WTC11 (cell line): ENCODE measurements around the gene FBXO45. TPM values are rescaled to one million over a fixed set of nuclear protein-coding genes. Genes with fewer than 3 reads are reported as not detected.
A peak's percentile ranks its signal among the peaks of the same experiment; 100 is the strongest.

Experiments
- ATAC-seq: fragments of 200-7000 bp; cut with Tn5 transposase; 2 replicates; pipeline ENCODE4 v1.10.0; 2021; ENCODE audit warnings: mild to moderate bottlenecking, moderate library complexity
- CTCF ChIA-PET: fragments of 300-600 bp; sonication (Branson Sonifier 250); formaldehyde crosslinking; loops from one replicate; lab custom pipeline; 2021; ENCODE audit warnings: antibody characterized with exemption; lab: Charles Lee
- POLR2A ChIA-PET: fragments of 350-600 bp; sonication (Branson Sonifier 250); formaldehyde crosslinking; loops from one replicate; lab custom pipeline; 2021; ENCODE audit warnings: antibody characterized with exemption; lab: Charles Lee
- DNase-seq: peaks from one replicate; pipeline ENCODE4 v3.0.0; 2021; ENCODE audit warnings: low spot score
- H3K27ac Mint-ChIP-seq: 2 replicates; pipeline ENCODE4 v1.8.0; 2021; ENCODE audit warnings: mixed read lengths
- H3K27me3 Mint-ChIP-seq: 2 replicates; pipeline ENCODE4 v1.8.0; 2021; ENCODE audit warnings: low read depth, mild to moderate bottlenecking, moderate library complexity, mixed read lengths
- H3K36me3 Mint-ChIP-seq: 2 replicates; pipeline ENCODE4 v1.8.0; 2021; ENCODE audit warnings: mixed read lengths
- H3K4me1 Mint-ChIP-seq: 2 replicates; pipeline ENCODE4 v1.8.0; 2022; ENCODE audit warnings: mixed read lengths
- H3K4me3 Mint-ChIP-seq: 2 replicates; pipeline ENCODE4 v1.8.0; 2021; ENCODE audit warnings: mild to moderate bottlenecking, moderate library complexity, mixed read lengths
- H3K9me3 Mint-ChIP-seq: 2 replicates; pipeline ENCODE4 v1.8.0; 2021; ENCODE audit warnings: mixed read lengths
- ATF3 ChIP-seq: sonication (generic); formaldehyde crosslinking; conservative IDR thresholded peaks from 2 replicates; pipeline ENCODE4 v1.8.1; 2022; ENCODE audit warnings: mild to moderate bottlenecking, missing genetic modification reagents
- E2F4 ChIP-seq: sonication (generic); formaldehyde crosslinking; IDR thresholded peaks from 2 replicates; pipeline ENCODE4 v1.8.1; 2022; ENCODE audit warnings: low read depth, mild to moderate bottlenecking, moderate library complexity, missing genetic modification reagents, borderline replicate concordance
- E2F5 ChIP-seq: sonication (generic); formaldehyde crosslinking; IDR thresholded peaks from 2 replicates; pipeline ENCODE4 v1.8.1; 2022; ENCODE audit warnings: mild to moderate bottlenecking, moderate library complexity, missing genetic modification reagents
- FOXK1 ChIP-seq: sonication (generic); formaldehyde crosslinking; IDR thresholded peaks from 2 replicates; pipeline ENCODE4 v1.8.0; 2022; ENCODE audit warnings: mild to moderate bottlenecking, moderate library complexity, missing genetic modification reagents
- FOXP1 ChIP-seq: sonication (generic); formaldehyde crosslinking; IDR thresholded peaks from 2 replicates; pipeline ENCODE4 v1.8.0; 2022; ENCODE audit warnings: missing genetic modification reagents, mild to moderate bottlenecking, moderate library complexity, borderline replicate concordance
- FOXP4 ChIP-seq: sonication (generic); formaldehyde crosslinking; IDR thresholded peaks from 2 replicates; pipeline ENCODE4 v1.8.0; 2022; ENCODE audit warnings: mild to moderate bottlenecking, missing genetic modification reagents
- GABPB1 ChIP-seq: sonication (generic); formaldehyde crosslinking; IDR thresholded peaks from 2 replicates; pipeline ENCODE4 v1.8.1; 2023; ENCODE audit warnings: mild to moderate bottlenecking, missing genetic modification reagents
- IRF2 ChIP-seq: sonication (generic); formaldehyde crosslinking; IDR thresholded peaks from 2 replicates; pipeline ENCODE4 v1.8.0; 2022; ENCODE audit warnings: low read depth, missing genetic modification reagents, borderline replicate concordance
- NR1H2 ChIP-seq: sonication (generic); formaldehyde crosslinking; IDR thresholded peaks from 2 replicates; pipeline ENCODE4 v1.9.0; 2021; ENCODE audit warnings: mild to moderate bottlenecking, moderate library complexity, missing genetic modification reagents
- NR2C2 ChIP-seq: sonication (generic); formaldehyde crosslinking; IDR thresholded peaks from 2 replicates; pipeline ENCODE4 v1.8.0; 2022; ENCODE audit warnings: mild to moderate bottlenecking, missing genetic modification reagents
- SP1 ChIP-seq: sonication (generic); formaldehyde crosslinking; conservative IDR thresholded peaks from 2 replicates; pipeline ENCODE4 v1.8.1; 2022; ENCODE audit warnings: missing genetic modification reagents
- USF2 ChIP-seq: sonication (generic); formaldehyde crosslinking; IDR thresholded peaks from 2 replicates; pipeline ENCODE4 v1.8.1; 2023; ENCODE audit warnings: mild to moderate bottlenecking, missing genetic modification reagents, moderate library complexity
- ZNF219 ChIP-seq: sonication (generic); formaldehyde crosslinking; IDR thresholded peaks from 2 replicates; pipeline ENCODE4 v1.8.0; 2023; ENCODE audit warnings: missing genetic modification reagents, mild to moderate bottlenecking, borderline replicate concordance
- ZNF396 ChIP-seq: fragments of 250-450 bp; sonication (Bioruptor Pico); IDR thresholded peaks from 2 replicates; pipeline ENCODE4 v1.8.0; 2021; ENCODE audit warnings: mild to moderate bottlenecking, moderate library complexity, borderline replicate concordance
- total RNA-seq: library from RNA; stranded (reverse); gene quantifications from 3 replicates; pipeline ENCODE4 v1.2.3, GENCODE V29; 2021
- TF ChIP-seq, protein P1 (sequence below): sonication (generic); formaldehyde crosslinking; IDR thresholded peaks from 2 replicates; pipeline ENCODE4 v1.8.1; 2023; ENCODE audit warnings: mild to moderate bottlenecking, missing genetic modification reagents
- TF ChIP-seq, protein P2 (sequence below): sonication (generic); formaldehyde crosslinking; IDR thresholded peaks from 2 replicates; pipeline ENCODE4 v1.8.1; 2023; ENCODE audit warnings: mild to moderate bottlenecking, moderate library complexity, missing genetic modification reagents
- TF ChIP-seq, protein P3 (sequence below): fragments of 200-600 bp; IDR thresholded peaks from 2 replicates; pipeline ENCODE4 v1.8.0; 2022; ENCODE audit warnings: antibody characterized with exemption

The FBXO45 gene
- total RNA-seq, 1 experiment from 2014 or later = 15.4 TPM

- TF ChIP-seq, protein P1, sequence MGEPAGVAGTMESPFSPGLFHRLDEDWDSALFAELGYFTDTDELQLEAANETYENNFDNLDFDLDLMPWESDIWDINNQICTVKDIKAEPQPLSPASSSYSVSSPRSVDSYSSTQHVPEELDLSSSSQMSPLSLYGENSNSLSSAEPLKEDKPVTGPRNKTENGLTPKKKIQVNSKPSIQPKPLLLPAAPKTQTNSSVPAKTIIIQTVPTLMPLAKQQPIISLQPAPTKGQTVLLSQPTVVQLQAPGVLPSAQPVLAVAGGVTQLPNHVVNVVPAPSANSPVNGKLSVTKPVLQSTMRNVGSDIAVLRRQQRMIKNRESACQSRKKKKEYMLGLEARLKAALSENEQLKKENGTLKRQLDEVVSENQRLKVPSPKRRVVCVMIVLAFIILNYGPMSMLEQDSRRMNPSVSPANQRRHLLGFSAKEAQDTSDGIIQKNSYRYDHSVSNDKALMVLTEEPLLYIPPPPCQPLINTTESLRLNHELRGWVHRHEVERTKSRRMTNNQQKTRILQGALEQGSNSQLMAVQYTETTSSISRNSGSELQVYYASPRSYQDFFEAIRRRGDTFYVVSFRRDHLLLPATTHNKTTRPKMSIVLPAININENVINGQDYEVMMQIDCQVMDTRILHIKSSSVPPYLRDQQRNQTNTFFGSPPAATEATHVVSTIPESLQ (CRISPR knock-in tag) = no peak
- TF ChIP-seq GABPB1 (CRISPR knock-in tag) (no peak), E2F4 (CRISPR knock-in tag) (no peak), NR2C2 (CRISPR knock-in tag) (no peak), NR1H2 (no peak), FOXP1 (CRISPR knock-in tag) (no peak), ATF3 (CRISPR knock-in tag) (no peak)
Observed at GRCh38 chr3:196524527-196524926, 43.9 kb upstream of the FBXO45 start (continued).

DNA sequence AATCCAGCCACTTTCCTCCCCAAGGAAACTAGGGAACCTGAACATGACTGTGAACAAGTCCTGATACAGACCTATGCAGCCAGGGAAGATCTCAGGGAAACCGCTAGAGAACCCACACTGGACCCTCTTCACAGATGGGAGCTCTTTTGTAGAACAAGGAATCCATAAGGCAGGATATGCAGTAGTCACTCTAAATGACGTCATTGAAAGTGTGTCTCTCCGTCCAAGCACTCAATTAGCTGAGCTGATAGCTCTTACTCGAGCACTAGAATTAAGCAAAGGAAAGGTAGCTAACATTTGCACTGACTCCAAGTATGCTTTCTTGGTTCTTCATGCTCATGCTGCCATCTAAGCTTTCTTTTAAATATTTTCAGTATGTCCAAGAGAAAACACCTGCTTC, 43.3 kb upstream of the FBXO45 start:
- Mint-ChIP-seq H3K4me1 (0 out of 2 replicates have a peak, but pooled peaks cover 2% of the 10 kb centered on the region), H3K9me3 (peaks cover 25% of the 10 kb centered on the region), H3K27ac (no peak overlapping the region), H3K4me3 (no peak overlapping the region), H3K27me3 (peaks cover 7% of the 10 kb centered on the region), H3K36me3 (peaks cover 18% of the 10 kb centered on the region)
- CTCF ChIA-PET = interaction anchor here (0.6 to 1.4 kb wide), 5 partner anchors 14 to 271 kb away, joined by 3 to 4 read pairs (median 3); no protein-coding TSS in a partner anchor
- DNase-seq (no peak), ATAC-seq (no peak)
- POLR2A ChIA-PET = no interaction called here
- no peak for TF ChIP-seq IRF2 (CRISPR knock-in tag)

GRCh38 chr3:196528639-196529233, 39.7 kb upstream of the FBXO45 start:
- ChIA-PET POLR2A (interaction anchor here (0.6 to 1.4 kb wide), 5 partner anchors 26 to 414 kb away, joined by 3 to 7 read pairs (median 3); partner anchors contain the start of genes FBXO45, NCBP2 and WDR53), CTCF (interaction anchor here (0.5 to 2.0 kb wide), 52 partner anchors 8 to 809 kb away, joined by 3 to 15 read pairs (median 4); partner anchors contain the start of genes FBXO45, MELTF, NCBP2 and PAK2)
- Mint-ChIP-seq H3K4me3 (peak overlapping the region; percentile 53), H3K27ac (no peak overlapping the region), H3K4me1 (peaks cover 12% of the 10 kb centered on the region), H3K9me3 (peaks cover 31% of the 10 kb centered on the region), H3K36me3 (peaks cover 16% of the 10 kb centered on the region), H3K27me3 (peaks cover 11% of the 10 kb centered on the region)
- ATAC-seq (peak; percentile 89), DNase-seq (peak; percentile 87)
- TF ChIP-seq, protein P2, sequence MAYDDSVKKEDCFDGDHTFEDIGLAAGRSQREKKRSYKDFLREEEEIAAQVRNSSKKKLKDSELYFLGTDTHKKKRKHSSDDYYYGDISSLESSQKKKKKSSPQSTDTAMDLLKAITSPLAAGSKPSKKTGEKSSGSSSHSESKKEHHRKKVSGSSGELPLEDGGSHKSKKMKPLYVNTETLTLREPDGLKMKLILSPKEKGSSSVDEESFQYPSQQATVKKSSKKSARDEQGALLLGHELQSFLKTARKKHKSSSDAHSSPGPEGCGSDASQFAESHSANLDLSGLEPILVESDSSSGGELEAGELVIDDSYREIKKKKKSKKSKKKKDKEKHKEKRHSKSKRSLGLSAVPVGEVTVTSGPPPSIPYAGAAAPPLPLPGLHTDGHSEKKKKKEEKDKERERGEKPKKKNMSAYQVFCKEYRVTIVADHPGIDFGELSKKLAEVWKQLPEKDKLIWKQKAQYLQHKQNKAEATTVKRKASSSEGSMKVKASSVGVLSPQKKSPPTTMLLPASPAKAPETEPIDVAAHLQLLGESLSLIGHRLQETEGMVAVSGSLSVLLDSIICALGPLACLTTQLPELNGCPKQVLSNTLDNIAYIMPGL = peak; percentile 96
- TF ChIP-seq SP1 (CRISPR knock-in tag) (peak; percentile 58; the same call in 1 of the 2 replicates), FOXP4 (CRISPR knock-in tag) (no peak), FOXK1 (CRISPR knock-in tag) (peak; percentile 52; the same call in 1 of the 2 replicates), ZNF219 (0 out of 2 replicates have a peak, but pooled peaks have one; percentile 36), ZNF396 (CRISPR knock-in tag) (no peak), E2F5 (CRISPR knock-in tag) (peak; percentile 83), USF2 (0 out of 2 replicates have a peak, but pooled peaks have one; percentile 8), FOXP1 (CRISPR knock-in tag) (peak; percentile 67; the same call in 1 of the 2 replicates)
- TF ChIP-seq, protein P3, sequence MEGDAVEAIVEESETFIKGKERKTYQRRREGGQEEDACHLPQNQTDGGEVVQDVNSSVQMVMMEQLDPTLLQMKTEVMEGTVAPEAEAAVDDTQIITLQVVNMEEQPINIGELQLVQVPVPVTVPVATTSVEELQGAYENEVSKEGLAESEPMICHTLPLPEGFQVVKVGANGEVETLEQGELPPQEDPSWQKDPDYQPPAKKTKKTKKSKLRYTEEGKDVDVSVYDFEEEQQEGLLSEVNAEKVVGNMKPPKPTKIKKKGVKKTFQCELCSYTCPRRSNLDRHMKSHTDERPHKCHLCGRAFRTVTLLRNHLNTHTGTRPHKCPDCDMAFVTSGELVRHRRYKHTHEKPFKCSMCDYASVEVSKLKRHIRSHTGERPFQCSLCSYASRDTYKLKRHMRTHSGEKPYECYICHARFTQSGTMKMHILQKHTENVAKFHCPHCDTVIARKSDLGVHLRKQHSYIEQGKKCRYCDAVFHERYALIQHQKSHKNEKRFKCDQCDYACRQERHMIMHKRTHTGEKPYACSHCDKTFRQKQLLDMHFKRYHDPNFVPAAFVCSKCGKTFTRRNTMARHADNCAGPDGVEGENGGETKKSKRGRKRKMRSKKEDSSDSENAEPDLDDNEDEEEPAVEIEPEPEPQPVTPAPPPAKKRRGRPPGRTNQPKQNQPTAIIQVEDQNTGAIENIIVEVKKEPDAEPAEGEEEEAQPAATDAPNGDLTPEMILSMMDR = peak; percentile 81
